Spleen (tissue), 11 donors: ENCODE results near the gene SAYSD1. TPM values are rescaled to one million over a fixed set of nuclear protein-coding genes. Genes with fewer than 3 reads are reported as not detected.

ENCODE experiments used
- DNase-seq: peaks from one replicate; pipeline ENCODE4 v3.0.0-alpha.2; 2020
- H3K27ac ChIP-seq, 8 donors: fragments of 200-600 bp; sonication (generic) in 7 of 8; 1 replicate in 4 of 8; 2 replicates in 4 of 8; pipeline versions ENCODE4 v1.5.0 to v1.8.0; 2016 to 2021; ENCODE audit warnings: inconsistent platforms in 4 of 8, mild to moderate bottlenecking in 4 of 8, moderate library complexity in 1 of 8
- H3K27me3 ChIP-seq, 7 donors: fragments of 200-600 bp; sonication (generic) in 6 of 7; replicated peaks in 1 of 7; 1 replicate in 4 of 7; 2 replicates in 3 of 7; pipeline versions ENCODE4 v1.5.0 to v1.8.0; 2016 to 2021; ENCODE audit warnings: inconsistent platforms in 3 of 7, mild to moderate bottlenecking in 1 of 7
- H3K36me3 ChIP-seq, 6 donors: fragments of 200-600 bp; sonication (generic) in 5 of 6; 1 replicate in 4 of 6; 2 replicates in 2 of 6; pipeline versions ENCODE4 v1.5.0 to v1.8.0; 2016 to 2021; ENCODE audit warnings: inconsistent platforms in 2 of 6
- H3K4me1 ChIP-seq, 6 donors: fragments of 200-600 bp; sonication (generic) in 5 of 6; 1 replicate in 3 of 6; 2 replicates in 3 of 6; pipeline versions ENCODE4 v1.5.0 to v1.8.0; 2016 to 2021; ENCODE audit warnings: inconsistent platforms in 3 of 6
- H3K4me3 ChIP-seq, 8 donors: fragments of 200-600 bp; sonication (generic) in 7 of 8; 1 replicate in 4 of 8; 2 replicates in 4 of 8; pipeline versions ENCODE4 v1.5.0 to v1.8.0; 2016 to 2021; ENCODE audit warnings: inconsistent platforms in 4 of 8, mild to moderate bottlenecking in 4 of 8, moderate library complexity in 2 of 8
- H3K9me3 ChIP-seq, 8 donors: fragments of 200-600 bp; sonication (generic) in 7 of 8; 1 replicate in 4 of 8; 2 replicates in 4 of 8; pipeline versions ENCODE4 v1.5.0 to v1.8.0; 2016 to 2021; ENCODE audit warnings: inconsistent platforms in 4 of 8
- POLR2A ChIP-seq, 3 donors: fragments of 450-650 bp; IDR thresholded peaks; one replicate each; pipeline ENCODE4 v1.5.1; 2017; ENCODE audit warnings: antibody characterized with exemption in 3 of 3, mild to moderate bottlenecking in 1 of 3
- POLR2AphosphoS5 ChIP-seq, 3 donors: sonication (generic); formaldehyde crosslinking; IDR thresholded peaks; one replicate each; pipeline ENCODE4 v1.5.1; 2017; ENCODE audit warnings: antibody characterized with exemption in 3 of 3
- WGBS, 5 donors: extraction: QIAGEN DNeasy Blood & Tissue Kit in 3 of 5; methylation state at CpG; one replicate each; pipeline versions ENCODE4 v1.1.5 to v1.1.7; 2013 to 2018; 5-methylcytosine and 5-hydroxymethylcytosine counted together
- intact Hi-C: fragments of 100-400 bp; cut with DNase I; formaldehyde crosslinking; loops from one replicate; pipeline ENCODE4 v1.15.0; 2023; ENCODE audit warnings: low total_unique reads
- polyA plus RNA-seq, 3 donors: library from polyadenylated mRNA; stranded (reverse); fragments of 200-250 nt; gene quantifications; one replicate each; pipeline ENCODE4 v1.2.1, GENCODE V29; 2013
- total RNA-seq, 7 donors: library from RNA; depleted of rRNA in 3 of 7; stranded (reverse); fragments of >200 nt in 3 of 7; fragmentation: NEBNext Ultra II Directional in 4 of 7; extraction: Animal tissue kit (Norgen Biotek cat#: 25700) in 4 of 7; gene quantifications; one replicate each; pipeline versions ENCODE4 v1.1.0 to v1.2.1, GENCODE V29; 2016 to 2021
- TF ChIP-seq, protein P1 (sequence below), 11 experiments: fragments of 200-600 bp in 7 of 11; fragments of 450-650 bp in 4 of 11; sonication (generic) in 4 of 11; IDR thresholded peaks in 8 of 11; conservative IDR thresholded peaks in 3 of 11; 1 replicate in 7 of 11; 2 replicates in 4 of 11; pipeline versions ENCODE4 v1.4.0 to v1.8.0; 2016 to 2021; ENCODE audit warnings: antibody characterized with exemption in 11 of 11, inconsistent platforms in 4 of 11, mild to moderate bottlenecking in 1 of 11
- donor health status: healthy with polysubstance abuse.
- donor health status: DM: no; HTN: no; CAD: no; lungs with moderate emphysema.
- donor health status: DM: no; HTN: no; CAD: no.
- donor health status: Bipolar disorder and iron deficiency.
- donor health status: healthy.
- donor health status: DM: no; HTN: no; CAD: no.
- donor health status: DM: yes; HTN: yes; CAD: no.

SAYSD1 gene
- total and polyA plus RNA-seq, 10 donors: 8.1 to 14.2 (median 13.2) TPM

- TF ChIP-seq POLR2A (IDR thresholded peaks at IDR 0.05): no peak
- TF ChIP-seq POLR2AphosphoS5 (IDR thresholded peaks at IDR 0.05): no peak
- TF ChIP-seq, protein P1, sequence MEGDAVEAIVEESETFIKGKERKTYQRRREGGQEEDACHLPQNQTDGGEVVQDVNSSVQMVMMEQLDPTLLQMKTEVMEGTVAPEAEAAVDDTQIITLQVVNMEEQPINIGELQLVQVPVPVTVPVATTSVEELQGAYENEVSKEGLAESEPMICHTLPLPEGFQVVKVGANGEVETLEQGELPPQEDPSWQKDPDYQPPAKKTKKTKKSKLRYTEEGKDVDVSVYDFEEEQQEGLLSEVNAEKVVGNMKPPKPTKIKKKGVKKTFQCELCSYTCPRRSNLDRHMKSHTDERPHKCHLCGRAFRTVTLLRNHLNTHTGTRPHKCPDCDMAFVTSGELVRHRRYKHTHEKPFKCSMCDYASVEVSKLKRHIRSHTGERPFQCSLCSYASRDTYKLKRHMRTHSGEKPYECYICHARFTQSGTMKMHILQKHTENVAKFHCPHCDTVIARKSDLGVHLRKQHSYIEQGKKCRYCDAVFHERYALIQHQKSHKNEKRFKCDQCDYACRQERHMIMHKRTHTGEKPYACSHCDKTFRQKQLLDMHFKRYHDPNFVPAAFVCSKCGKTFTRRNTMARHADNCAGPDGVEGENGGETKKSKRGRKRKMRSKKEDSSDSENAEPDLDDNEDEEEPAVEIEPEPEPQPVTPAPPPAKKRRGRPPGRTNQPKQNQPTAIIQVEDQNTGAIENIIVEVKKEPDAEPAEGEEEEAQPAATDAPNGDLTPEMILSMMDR (IDR thresholded peaks at IDR 0.05 in 8 of 11, conservative IDR thresholded peaks at IDR 0.05 in 3 of 11): no peak
- Histone ChIP-seq H3K27ac (no peak overlapping the region), H3K4me1 (no peaks in the 10 kb centered on the region), H3K9me3 (no peaks in the 10 kb centered on the region), H3K27me3 (peaks cover 0 to 51% (median 0%) of the 10 kb centered on the region in 7 donors), H3K36me3 (no peaks in the 10 kb centered on the region), H3K4me3 (no peak overlapping the region)
- WGBS, 5 donors: 68 to 81% (median 75%) methylated on average over 5 to 6 of the region's 6 CpGs
- peak; percentile 28 for DNase-seq
- intact Hi-C loops: no loop called here
These were observed 56.4 kb downstream of the SAYSD1 start for GRCh38 chr6:39058471-39059147.

- Histone ChIP-seq H3K4me1 (no peaks in the 10 kb centered on the region), H3K27ac (no peak overlapping the region), H3K27me3 (peaks cover 0 to 57% (median 0%) of the 10 kb centered on the region in 7 donors), H3K4me3 (no peak overlapping the region), H3K9me3 (no peaks in the 10 kb centered on the region), H3K36me3 (no peaks in the 10 kb centered on the region)
- intact Hi-C loops: no loop called here
- peak; percentile 63 for DNase-seq
- 61 to 72% (median 70%) methylated on average over 14 to 17 of the region's 17 CpGs for WGBS, 5 donors
- TF ChIP-seq, protein P1 (IDR thresholded peaks at IDR 0.05 in 8 of 11, conservative IDR thresholded peaks at IDR 0.05 in 3 of 11): no peak
- TF ChIP-seq POLR2AphosphoS5 (IDR thresholded peaks at IDR 0.05): no peak
- TF ChIP-seq POLR2A (IDR thresholded peaks at IDR 0.05): no peak
These were observed 57.5 kb downstream of the SAYSD1 start for GRCh38 chr6:39057251-39058155.

DNA sequence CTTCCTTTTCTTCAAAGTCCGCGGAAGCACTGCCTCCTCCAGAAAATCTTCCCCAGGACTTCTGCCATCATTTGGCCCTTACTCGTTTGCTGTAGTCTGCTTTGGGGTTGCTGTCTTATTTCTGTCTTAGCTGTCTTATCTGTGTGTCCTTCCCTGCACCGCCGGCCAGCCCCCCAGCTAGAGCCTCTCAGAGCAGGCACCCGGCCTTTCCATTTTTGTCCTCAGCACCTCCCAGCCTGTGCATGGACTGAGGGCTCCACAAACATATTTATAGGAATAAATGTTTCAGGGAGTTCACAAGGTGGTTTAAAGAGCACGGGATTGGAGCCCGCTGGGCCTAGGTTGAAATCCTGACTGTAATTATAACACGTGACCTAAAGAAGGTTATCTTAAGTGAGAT is 58.3 kb downstream of the SAYSD1 start:
- no peaks in the 10 kb centered on the region for H3K9me3 ChIP-seq
- WGBS, 5 donors: 79 to 89% (median 81%) methylated on average over 9 of the region's 9 CpGs
- peaks cover 0 to under 1% (median 0%) of the 10 kb centered on the region in 6 donors for H3K4me1 ChIP-seq
- H3K27me3 ChIP-seq: peaks cover 0 to 56% (median 0%) of the 10 kb centered on the region in 7 donors
- TF ChIP-seq, protein P1 (IDR thresholded peaks at IDR 0.05 in 8 of 11, conservative IDR thresholded peaks at IDR 0.05 in 3 of 11): no peak
- TF ChIP-seq POLR2A (IDR thresholded peaks at IDR 0.05) (no peak), POLR2AphosphoS5 (IDR thresholded peaks at IDR 0.05) (no peak)
- H3K27ac ChIP-seq: no peak overlapping the region
- no peak overlapping the region for H3K4me3 ChIP-seq
- intact Hi-C loops: no loop called here
- DNase-seq: peak; percentile 39
- H3K36me3 ChIP-seq: no peaks in the 10 kb centered on the region

DNA sequence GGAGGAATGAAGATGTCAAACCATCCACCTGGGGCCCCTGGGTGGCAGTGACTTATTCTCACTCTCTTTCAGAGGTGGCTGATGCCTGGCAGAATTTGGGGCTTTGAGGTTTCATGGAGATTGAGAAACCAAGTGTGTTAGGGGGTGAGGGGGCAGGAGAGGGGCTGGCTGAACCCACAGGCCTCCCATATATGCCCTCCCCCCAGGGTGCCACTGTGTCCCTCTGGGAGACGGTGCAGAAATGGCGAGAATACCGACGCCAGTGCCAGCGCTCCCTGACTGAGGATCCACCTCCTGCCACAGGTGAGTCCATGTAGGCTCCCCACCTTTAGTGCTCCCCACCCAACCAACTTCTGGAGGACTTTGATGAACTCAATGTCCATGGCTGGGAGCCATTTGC is 58.8 kb downstream of the SAYSD1 start:
- H3K4me3 ChIP-seq: no peak overlapping the region
- intact Hi-C loops: no loop called here
- H3K9me3 ChIP-seq: no peaks in the 10 kb centered on the region
- H3K27me3 ChIP-seq: peaks cover 0 to 52% (median 0%) of the 10 kb centered on the region in 7 donors
- peaks cover 0 to 4% (median 0%) of the 10 kb centered on the region in 6 donors for H3K4me1 ChIP-seq
- WGBS, 5 donors: 89 to 98% (median 95%) methylated on average over 5 of the region's 5 CpGs
- no peak overlapping the region for H3K27ac ChIP-seq
- DNase-seq: peak; percentile 48
- TF ChIP-seq, protein P1 (IDR thresholded peaks at IDR 0.05 in 8 of 11, conservative IDR thresholded peaks at IDR 0.05 in 3 of 11): no peak
- TF ChIP-seq POLR2AphosphoS5 (IDR thresholded peaks at IDR 0.05) (no peak), POLR2A (IDR thresholded peaks at IDR 0.05) (no peak)
- H3K36me3 ChIP-seq: no peaks in the 10 kb centered on the region
